ELR (cell line): ENCODE results near the gene CDK14.

Experiments used
- DNase-seq: peaks from one replicate; pipeline ENCODE4 v3.0.0-alpha.2; 2015; ENCODE audit warnings: low read depth

Gene CDK14

DNA sequence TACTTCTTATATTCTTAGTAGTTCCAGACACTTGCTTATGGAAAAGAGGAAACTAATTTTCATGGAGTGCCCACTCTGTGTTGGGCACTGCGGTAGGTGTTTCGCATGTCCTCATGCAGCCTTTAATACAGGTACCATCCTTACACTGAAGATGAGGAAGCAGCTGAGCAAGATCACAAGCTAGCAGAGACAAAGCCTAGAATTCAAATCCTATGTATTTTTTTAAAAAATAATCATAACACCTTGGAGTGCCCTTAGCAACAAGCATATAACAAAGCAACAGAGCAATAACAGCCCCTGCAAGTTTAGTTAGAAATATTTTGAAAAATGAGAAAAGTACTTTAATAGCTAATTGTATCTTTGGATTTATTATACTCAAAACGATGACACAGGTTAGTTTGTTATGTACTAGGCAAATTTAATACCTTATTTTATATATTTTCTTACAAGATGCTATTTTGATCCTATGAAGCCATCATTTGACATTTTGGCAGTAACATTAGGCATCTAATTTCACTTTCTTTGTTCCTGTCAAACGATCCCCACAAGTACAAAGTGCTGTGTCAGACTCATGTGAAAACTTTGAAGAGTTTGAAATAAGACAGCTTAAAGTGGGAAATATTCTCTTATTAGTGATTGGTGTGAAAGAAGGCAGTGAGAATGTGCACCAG lies 245.8 kb downstream of the CDK14 start:
- DNase-seq: no peak

DNA sequence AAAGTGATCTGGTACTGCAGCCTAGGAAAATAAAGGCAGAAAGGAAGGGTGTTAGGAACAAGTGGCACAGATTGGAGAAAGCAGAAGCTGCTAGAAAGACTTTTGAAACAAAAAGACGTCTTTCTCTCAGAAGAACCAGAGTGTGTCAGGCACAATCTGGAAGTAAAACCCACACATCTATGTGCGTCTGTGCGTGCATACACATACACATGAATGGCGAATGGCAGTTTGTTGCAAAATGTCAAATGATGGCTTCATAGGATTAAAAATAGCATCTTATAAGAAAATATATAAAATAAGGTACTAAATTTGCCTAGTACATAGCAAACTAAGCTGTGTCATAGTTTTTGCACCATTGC lies 246.3 kb downstream of the CDK14 start:
- DNase-seq: no peak

DNA sequence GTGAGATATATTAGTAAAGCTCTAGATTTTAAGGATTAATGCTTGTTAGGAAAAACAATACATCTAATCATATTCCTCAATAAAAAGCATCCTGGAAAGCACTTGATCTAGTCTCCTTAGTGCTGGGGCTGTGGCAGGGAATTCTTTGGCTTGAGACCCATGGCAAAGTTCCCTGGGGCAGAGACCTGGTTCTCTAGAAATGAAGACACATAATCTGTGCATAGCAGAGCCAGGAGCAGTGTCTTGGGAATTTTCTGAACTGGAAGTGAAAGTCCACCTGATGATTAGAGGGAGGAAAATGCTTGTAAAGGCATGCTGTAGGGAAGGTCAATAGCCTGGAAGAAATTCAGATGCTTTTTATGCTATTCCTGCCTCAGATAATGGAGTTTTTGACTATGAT lies 247.4 kb downstream of the CDK14 start:
- DNase-seq: no peak

DNA sequence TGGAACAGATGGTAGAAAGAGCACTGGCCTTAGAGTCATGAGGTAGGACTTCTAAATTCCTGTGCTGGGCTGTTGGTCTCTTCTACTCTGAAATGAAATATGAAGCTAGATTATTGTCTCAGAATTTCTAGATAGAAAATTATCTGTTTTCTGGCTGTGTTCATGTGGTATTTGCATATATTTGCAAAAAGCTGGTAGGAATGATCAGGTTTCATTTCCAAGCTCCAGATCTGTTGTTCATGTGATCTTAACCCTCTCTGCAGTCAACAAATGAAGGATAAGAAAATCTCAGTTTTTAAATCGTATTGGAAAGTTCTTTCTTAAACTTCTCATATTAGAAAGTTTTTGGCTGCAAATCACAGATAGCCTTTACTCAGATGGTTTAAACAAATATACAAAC lies 248.3 kb downstream of the CDK14 start:
- DNase-seq: no peak

DNA sequence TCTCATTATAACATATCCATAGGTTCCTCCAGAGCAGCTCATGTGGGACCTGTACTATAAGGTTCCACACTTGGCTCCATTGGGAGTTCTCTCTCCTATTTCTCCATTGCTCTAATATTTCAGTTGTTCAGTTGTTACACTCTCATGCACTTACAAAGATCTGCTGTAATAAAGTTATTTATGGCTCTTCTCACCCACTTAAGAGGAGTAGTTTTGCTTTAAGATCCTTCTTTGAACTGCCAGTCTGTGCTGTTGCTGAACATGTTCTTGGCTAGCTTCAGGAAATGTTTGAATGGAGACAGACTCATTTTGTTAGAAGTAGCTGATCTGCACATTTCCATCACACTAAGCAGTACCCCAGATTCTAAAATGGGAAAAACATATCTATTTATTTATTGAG lies 250.1 kb downstream of the CDK14 start:
- DNase-seq: no peak

DNA sequence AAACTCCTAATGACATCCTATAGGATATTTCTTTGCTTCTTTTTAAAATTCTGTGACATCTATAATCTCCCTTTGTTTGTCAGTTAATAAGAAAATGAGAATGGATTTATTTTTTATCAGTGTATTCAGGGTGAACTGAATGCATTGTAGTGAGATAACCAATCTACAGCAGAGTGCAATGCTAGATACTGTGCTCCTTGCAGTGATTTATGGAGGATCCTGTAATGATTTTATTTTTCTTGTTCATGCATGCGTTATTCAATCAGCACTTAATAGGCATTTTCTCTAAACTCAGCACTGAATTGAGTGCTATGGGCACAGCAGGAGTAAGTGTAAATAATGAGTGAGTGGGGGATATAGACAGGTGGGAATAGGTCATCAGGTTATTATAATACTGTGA lies 253.9 kb downstream of the CDK14 start:
- no peak for DNase-seq

DNA sequence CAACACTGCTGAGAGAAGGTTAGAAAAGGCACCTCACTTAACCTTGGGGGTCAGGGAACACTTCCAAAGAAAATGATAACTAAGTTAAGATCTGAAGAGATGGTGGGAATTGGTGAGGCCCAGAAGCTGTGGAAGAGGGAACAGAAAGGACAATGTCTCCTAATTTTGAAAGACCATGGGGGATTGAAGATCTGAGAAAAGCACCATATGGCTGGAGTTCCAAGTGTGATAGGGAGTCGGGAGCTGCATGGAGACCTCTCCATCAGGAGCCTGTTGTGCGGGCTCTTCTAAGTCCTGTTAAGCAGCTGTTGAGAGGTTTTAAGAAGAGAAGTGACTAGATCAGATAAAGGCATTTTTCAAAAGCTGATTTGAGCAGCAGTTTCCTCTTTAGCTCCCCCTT lies 254.3 kb downstream of the CDK14 start:
- no peak for DNase-seq

DNA sequence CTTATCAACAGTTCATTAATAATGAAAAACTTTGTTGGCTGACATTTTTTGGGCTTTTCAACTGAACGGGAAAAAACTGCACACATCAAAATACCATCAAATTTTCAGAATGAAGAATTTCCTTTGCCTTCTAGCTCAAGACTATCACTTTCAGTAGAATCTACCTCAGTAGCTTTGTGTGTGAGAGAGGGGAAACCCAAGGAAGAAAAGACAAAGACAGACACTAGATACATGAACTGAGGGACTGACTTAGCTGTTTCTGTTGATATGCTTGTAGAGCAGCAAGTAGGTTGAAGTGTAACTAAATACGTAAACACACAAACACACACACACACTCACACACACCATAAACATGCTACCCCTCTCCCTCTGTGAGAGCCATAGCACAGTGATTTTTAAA lies 257.1 kb downstream of the CDK14 start:
- DNase-seq: no peak

DNA sequence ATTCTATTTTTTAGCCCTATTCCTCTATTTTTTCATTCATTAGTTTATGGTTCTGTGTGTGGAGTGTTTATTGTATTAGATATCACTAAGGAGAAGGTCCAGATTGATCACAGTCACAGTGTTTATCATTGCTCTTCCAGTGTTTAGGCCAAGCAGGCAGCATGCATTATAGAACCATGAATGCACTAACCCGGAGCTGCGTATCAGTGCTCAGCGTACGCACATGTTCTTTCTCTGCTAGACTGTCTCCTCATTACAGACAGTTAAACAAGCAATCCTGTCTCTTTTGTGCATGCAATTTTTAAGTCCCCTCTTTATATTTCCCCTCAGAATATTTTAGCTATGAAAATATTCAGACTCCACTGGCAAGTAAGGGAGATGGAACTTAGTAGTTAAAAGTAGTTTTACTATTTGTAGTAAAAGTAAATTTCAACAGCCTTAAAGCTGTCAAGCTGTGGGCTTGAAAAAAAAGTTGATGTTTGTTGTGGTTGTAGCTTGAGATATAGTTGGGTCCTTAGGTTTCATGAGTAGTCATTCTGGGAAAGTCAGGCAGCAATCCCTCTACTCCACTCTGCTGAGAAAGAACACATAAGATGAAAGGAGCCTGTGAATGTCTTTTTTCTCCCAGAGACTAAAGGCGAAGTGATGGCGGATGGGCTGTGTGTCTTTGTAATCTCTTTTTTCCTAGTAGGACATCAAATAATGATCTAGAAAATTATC lies 260.4 kb downstream of the CDK14 start:
- no peak for DNase-seq

DNA sequence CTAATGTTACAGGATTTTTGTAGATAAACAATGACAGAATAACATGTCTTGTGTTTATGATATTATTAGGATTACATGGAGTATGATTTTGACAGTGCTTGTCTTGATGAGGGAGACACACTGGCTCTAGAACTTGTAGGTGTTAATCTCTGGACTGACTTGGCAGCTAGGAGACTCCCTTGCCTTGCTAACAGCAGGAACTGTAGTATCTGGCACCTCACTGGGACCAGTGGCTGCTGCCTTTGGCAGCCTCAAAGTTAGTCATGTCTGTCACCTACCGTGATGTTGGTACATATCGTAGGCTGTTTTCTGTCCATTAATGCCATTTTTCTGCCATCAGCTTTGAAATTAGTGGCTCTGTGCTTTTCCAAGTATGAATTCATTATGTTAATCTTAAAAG lies 261.5 kb downstream of the CDK14 start:
- no peak for DNase-seq

DNA sequence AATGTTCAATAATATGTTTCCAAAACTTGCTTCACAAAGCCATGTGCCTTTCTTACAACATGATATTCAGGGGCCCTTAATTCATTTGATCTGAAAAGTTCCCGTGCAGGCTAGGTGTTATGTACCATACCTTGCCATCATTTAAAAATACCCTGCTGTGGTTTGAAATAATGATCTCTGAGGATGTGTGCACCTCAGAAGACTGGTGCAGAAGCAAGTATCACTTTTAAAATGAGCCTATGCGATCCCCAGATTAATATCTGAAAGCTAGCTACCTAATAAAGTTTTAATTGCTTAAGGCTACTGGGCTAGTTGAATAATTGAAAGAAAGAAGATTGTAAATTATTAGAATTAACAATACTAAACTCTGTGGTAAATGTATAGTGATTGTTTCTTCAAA lies 262.4 kb downstream of the CDK14 start:
- no peak for DNase-seq

DNA sequence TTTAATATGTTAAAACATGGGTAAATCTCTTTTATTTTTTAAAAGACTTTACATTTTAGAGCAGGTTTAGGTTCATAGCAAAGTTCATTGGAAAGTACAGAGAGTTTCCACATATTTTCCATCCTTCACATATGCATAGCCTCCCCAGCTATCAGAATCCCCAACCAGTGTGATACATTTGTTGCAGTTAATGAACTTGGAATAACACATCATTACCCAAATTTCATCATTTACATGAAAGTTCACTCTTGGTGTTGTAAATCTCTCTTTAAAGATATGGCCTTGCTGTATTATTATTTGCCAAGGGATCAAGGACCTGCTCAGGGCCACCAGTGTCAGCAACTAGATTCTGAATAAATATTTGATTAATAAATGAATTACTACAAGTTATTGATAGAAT lies 263.4 kb downstream of the CDK14 start:
- DNase-seq: no peak

DNA sequence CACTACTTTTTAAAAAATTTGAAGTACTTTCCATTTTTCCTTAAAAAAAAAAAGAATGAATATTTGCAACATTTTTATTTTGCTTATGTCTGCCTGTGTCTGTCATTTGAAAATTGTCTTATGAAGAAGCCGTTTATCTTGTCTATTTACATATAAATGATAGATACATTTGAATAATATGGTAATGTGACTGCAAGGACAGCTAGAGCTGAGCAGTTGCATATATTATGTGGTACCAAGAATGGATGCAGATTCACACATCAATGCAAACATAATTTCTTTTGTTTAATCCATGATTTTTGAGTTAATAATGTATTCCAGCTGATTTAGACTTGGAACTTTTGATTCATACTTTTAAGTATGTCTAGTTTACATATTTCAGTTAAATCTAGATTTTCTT lies 268.0 kb downstream of the CDK14 start:
- DNase-seq: no peak

DNA sequence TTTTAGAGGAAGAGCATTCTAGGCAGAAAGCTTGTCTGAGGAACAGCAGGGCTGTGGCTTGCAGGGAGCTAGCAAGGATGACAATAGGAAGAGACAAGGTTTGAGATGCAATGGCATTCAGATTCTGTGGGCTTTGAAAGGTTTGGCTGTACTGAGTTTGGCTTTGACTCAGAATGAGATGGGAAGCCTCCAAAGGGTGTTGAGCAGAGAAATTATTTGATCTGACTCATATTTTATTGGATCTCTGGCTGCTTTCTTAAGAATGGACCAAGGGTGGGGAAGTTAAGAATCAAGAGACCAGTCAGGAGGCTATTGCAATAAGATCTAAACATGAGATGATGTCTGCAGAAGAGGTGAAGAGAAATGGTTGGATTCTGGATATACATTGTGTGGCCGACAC lies 273.2 kb downstream of the CDK14 start:
- no peak for DNase-seq

DNA sequence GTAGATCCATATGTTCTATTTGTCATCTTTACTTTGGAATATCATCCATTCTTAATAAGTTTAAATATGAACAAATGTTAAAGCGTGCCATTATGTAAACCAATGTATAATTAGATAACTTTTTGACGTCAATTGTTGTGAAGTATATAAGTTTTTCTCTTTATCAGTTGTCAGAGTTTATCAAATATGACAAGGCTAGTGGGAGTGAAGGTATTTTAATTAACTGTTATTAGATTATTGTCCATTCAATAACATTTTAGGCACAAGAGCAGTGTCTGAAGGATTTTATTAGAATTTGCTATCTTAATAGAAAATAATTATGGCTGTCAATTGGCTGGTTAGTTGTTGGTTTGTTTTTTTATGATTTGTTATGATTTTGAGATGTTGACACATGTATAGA lies 280.6 kb downstream of the CDK14 start:
- DNase-seq: no peak

DNA sequence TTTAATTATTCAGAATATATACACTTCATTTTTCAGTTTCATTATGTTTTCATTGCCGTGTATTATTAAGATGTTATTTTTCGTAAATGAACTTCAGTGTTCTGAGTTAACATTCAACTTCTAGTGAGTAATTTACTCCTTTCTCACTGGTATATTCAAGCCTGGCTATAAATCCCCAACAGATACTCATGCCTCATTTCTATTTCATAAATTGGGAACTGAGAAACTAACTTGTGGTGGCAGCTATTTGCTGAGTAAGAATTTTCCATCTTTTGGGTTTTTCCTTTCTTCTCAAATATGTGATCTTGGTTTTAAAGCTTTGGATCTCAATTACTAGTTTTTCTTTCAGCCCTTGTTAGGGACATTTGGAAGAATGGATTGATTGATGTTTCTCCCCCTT lies 281.1 kb downstream of the CDK14 start:
- DNase-seq: no peak

DNA sequence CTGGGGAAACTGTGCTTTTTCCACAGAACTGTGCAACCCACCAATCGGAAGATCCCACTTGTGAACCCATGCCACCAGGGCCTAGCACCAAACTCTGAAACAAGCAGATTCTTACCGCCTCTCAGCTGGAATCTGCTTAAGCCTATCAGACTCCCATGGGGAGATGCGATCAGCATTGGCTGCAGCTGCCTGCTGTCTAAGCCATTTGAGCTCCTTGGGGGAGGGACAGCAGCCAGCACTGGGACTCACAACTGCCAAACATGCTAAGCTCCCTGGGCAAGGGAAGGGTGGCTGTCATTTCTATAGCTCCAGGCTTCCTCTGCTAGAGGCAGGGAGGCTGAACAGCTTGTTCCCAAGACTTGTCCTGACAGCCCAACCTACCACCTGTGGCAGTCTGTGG lies 283.8 kb downstream of the CDK14 start:
- DNase-seq: no peak

DNA sequence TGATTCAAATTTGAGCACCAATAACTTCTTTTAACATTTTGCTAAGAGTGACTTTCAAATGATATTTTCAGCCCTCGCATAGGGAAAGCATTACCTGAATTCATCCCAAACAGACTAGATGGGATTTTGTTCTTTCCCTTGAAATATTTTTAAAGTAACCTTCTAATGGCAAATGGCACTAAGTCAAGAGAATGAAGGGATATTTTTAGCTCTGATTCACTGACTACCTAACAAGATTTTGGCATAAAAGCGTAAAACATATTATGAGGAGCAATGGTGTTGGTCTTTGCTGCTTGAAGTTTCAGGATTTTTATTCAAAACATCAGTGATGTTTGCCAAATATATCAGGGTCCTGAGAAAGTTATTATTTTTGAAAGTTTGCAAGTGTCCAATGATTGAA lies 290.3 kb downstream of the CDK14 start:
- no peak for DNase-seq

DNA sequence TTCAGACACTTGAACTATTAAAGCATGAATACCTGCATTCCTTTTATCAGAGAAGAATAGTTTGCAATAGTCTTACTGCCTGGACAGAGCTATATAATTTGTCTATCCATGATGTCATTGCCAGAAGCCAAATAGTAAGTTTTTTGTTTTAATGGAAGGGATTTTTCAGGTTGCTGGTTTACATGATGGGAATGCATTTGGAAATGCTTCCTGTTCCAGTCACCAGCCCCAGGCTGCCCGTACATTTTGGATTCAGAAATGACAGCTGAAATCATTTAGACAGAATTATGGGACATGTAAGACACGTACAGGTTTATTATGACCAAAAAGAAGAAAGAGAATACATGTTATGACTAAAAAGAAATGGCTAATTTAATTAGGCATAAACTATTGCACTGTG lies 293.1 kb downstream of the CDK14 start:
- no peak for DNase-seq

DNA sequence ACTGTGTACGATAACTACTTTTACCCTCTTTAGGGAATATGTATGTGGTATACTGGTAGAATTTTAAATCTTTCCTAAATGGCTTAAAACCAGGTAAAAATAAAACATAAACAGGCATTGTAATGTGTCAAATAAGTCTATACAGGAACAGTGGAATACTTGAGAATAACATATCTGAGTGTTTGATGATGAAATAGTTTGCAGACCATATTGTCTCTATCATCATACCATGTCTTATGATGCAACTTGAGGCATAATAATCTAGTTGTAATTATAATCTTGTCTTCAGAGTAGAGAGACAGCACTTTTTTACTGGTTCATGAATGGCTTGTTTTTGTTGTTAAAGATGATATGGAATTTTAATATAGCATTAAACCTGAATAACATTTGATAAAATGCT lies 293.5 kb downstream of the CDK14 start:
- DNase-seq: no peak

DNA sequence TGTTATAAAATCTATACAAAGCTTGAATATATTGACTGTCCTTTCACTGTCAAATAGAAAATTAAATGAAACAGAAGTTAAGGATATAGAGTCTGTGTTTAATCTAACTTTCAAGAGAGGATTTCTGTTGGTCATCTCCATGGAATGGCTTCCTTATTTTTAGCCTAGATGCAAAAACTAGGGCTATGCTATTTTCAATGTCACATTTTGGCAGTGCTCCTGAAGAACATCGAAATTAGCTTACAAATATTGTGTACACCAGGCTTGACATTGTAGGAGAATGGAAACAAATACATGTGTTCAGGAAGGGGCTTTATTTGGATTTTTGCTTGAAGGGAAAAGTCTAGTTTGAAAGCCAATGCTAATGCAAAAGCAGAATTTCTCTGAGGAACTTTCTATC lies 295.4 kb downstream of the CDK14 start:
- DNase-seq: no peak

DNA sequence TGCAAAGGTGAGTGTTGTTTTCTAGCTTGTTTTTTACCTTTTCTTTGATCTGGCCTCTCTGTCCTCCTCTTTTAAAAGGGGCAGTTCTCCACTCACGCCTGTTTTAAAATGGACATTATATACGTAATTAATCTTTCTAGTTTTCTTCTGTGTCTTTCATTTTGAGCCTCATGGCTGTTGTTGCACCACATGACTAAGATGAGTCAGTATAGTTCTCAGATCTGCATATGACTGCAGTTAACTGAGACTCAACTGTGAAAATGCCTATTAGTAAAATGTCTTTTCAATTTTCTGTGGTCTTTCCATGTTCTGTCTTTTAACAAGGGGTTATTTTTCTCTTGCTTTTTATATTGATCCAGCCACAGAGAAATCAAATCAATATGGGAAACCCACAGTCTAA lies 296.1 kb downstream of the CDK14 start:
- peak; percentile 1 for DNase-seq

DNA sequence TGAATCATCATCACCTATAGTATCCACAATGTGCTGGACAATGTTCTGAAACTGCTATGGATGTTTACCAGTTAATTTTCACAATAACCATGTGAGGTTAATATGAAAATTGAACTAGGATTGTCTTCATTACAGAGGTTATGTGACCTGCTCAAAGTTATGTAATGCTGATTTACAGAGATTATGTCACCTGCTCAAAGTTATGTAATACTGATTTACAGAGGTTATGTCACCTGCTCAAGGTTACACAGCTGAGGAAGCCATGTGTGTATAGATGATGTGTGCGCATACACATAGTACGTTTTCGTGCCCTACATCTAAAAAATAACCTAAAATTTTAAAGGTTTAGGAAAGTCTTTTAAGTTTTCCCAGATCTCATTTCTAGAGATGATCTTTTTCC lies 298.0 kb downstream of the CDK14 start:
- DNase-seq: no peak

DNA sequence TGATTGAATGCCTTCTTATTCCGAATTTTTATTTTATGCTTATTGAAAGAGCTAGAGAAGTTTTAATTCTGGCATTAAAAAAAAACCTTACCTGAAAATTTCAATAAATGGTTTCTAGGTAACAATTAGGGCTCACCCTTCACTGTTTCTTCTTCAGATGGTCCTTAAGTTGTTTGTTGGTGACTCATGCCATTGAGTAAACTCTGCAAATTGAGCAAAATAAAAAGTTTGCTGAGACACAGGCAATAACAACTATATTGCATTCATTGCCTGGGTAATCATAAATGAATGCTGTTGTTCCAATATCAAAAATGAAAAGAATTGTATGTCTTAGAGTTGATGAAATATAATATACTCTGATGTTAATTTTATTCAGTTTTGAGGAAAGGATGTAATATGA lies 300.3 kb downstream of the CDK14 start:
- peak; percentile 11 for DNase-seq
